ENCODE data around the gene ZNF366. TPM values are rescaled to one million over a fixed set of nuclear protein-coding genes. Genes with fewer than 3 reads are reported as not detected.

The ZNF366 gene
- total and polyA plus RNA-seq, 2 of the 13 experiments (the other 11 are each of a cell fraction or from before 2014, with no cell fraction given), result not detected

GRCh38 chr5:72556351-72557166 lies 49.3 kb upstream of the ZNF366 start (continued):
- TF ChIP-seq ZBTB40 (IDR thresholded peaks at IDR 0.05) (no peak), ZBTB40 (CRISPR knock-in tag; IDR thresholded peaks at IDR 0.05) (no peak), STAG1 (CRISPR knock-in tag; IDR thresholded peaks at IDR 0.05) (peak; percentile 6; the same call in 1 of the 2 replicates), ZNF407 (CRISPR knock-in tag; IDR thresholded peaks at IDR 0.05; ENCODE audit: not compliant biosample characterization) (peak; percentile 81), NFE2L1 (CRISPR knock-in tag; IDR thresholded peaks at IDR 0.05; ENCODE audit: borderline replicate concordance) (no peak), SMAD1 (CRISPR knock-in tag; IDR thresholded peaks at IDR 0.05; ENCODE audit: borderline replicate concordance, low read depth) (0 out of 2 replicates have a peak, but pooled peaks have one; percentile 29), PHF21A (CRISPR knock-in tag; IDR thresholded peaks at IDR 0.05) (0 out of 2 replicates have a peak, but pooled peaks have one; percentile 10), HMG20A (CRISPR knock-in tag; IDR thresholded peaks at IDR 0.05; ENCODE audit: borderline replicate concordance) (no peak), CENPX (CRISPR knock-in tag; IDR thresholded peaks at IDR 0.05) (no peak), ZNF510 (CRISPR knock-in tag; IDR thresholded peaks at IDR 0.05; ENCODE audit: low read depth) (no peak), ZNF460 (CRISPR knock-in tag; IDR thresholded peaks at IDR 0.05; ENCODE audit: borderline replicate concordance) (no peak)

Measured in HepG2 (cell line).